Anterior cingulate cortex (tissue), 58 donors: Measurements from ENCODE around the gene FIGNL2.
"Not testable (repeated sequence)": the region's sequence is repeated elsewhere in the genome, so short reads cannot be mapped to it uniquely, and the experiment has no call there.

Experiments
- DNase-seq, 58 donors: peaks; one replicate each; lab custom pipeline; 2025; lab: John Stamatoyannopoulos, UW

Gene FIGNL2

GRCh38 chr12:51848326-51848727 is at the start of gene FIGNL2:
FIGNL2 (minus strand) TSS chr12:51848718; CDS start chr12:51822413, 26,305 bp downstream.
- DNase-seq, result no peak

- no peak for DNase-seq
These were observed 48.7 kb upstream of the FIGNL2 start for GRCh38 chr12:51897181-51897580.

GRCh38 chr12:51896236-51896635 is 47.7 kb upstream of the FIGNL2 start:
- DNase-seq, result no peak

GRCh38 chr12:51895378-51896135 is 47.0 kb upstream of the FIGNL2 start:
- no peak for DNase-seq

- DNase-seq, result no peak
These were observed 45.3 kb upstream of the FIGNL2 start for GRCh38 chr12:51893786-51894185.

GRCh38 chr12:51891843-51892242 is 43.3 kb upstream of the FIGNL2 start:
- DNase-seq, result no peak

- DNase-seq, result no peak
These were observed 42.1 kb upstream of the FIGNL2 start for GRCh38 chr12:51890511-51891171.

- DNase-seq, result no peak
These were observed 41.6 kb upstream of the FIGNL2 start for GRCh38 chr12:51890133-51890464.

- DNase-seq, result no peak
These were observed 41.0 kb upstream of the FIGNL2 start for GRCh38 chr12:51889216-51890132.

GRCh38 chr12:51888316-51889215 is 40.0 kb upstream of the FIGNL2 start:
- no peak for DNase-seq

- DNase-seq, result no peak
These were observed 39.2 kb upstream of the FIGNL2 start, which contains the start of gene ANKRD33 for GRCh38 chr12:51887476-51888315. ANKRD33 (plus strand) TSS chr12:51888103; CDS start chr12:51888187, 84 bp downstream.

GRCh38 chr12:51886021-51886710 is 37.6 kb upstream of the FIGNL2 start:
- DNase-seq, result peak in 21 of 58 donors; percentile 4 to 55 (median 24)

- DNase-seq, result not testable (repeated sequence)
These were observed 36.9 kb upstream of the FIGNL2 start for GRCh38 chr12:51885294-51886020.

- DNase-seq, result no peak
These were observed 36.2 kb upstream of the FIGNL2 start for GRCh38 chr12:51884676-51885229.

GRCh38 chr12:51883998-51884675 is 35.6 kb upstream of the FIGNL2 start:
- DNase-seq, result no peak

- DNase-seq, result no peak
These were observed 34.8 kb upstream of the FIGNL2 start for GRCh38 chr12:51883295-51883694.

GRCh38 chr12:51879102-51879501 is 30.6 kb upstream of the FIGNL2 start:
- DNase-seq, result no peak
